Measurements from ENCODE around the gene SLC35F3.
A peak's percentile ranks its signal among the peaks of the same experiment; 100 is the strongest.

The SLC35F3 gene

GRCh38 chr1:234330843-234331215 is 426.4 kb downstream of the SLC35F3 start:
- DNase-seq, result no peak

- no peak for DNase-seq
Measured at GRCh38 chr1:234331507-234331906, 427.0 kb downstream of the SLC35F3 start.

- DNase-seq, result no peak
Measured at GRCh38 chr1:234336359-234336758, 431.9 kb downstream of the SLC35F3 start.

GRCh38 chr1:234337233-234337632 is 432.8 kb downstream of the SLC35F3 start:
- DNase-seq, result no peak

- DNase-seq, result no peak
Measured at GRCh38 chr1:234340528-234340927, 436.1 kb downstream of the SLC35F3 start.

GRCh38 chr1:234342774-234343173 is 438.3 kb downstream of the SLC35F3 start:
- no peak for DNase-seq

- DNase-seq, result no peak
Measured at GRCh38 chr1:234345237-234345636, 440.8 kb downstream of the SLC35F3 start.

- DNase-seq, result no peak
Measured at GRCh38 chr1:234348964-234349363, 444.5 kb downstream of the SLC35F3 start.

GRCh38 chr1:234355782-234356510 is 451.5 kb downstream of the SLC35F3 start:
- no peak for DNase-seq

- peak; percentile 1 for DNase-seq
Measured at GRCh38 chr1:234356615-234357269, 452.3 kb downstream of the SLC35F3 start.

- no peak for DNase-seq
Measured at GRCh38 chr1:234357831-234358230, 453.4 kb downstream of the SLC35F3 start.

GRCh38 chr1:234361102-234361603 is 456.7 kb downstream of the SLC35F3 start:
- DNase-seq, result no peak

- DNase-seq, result no peak
Measured at GRCh38 chr1:234362558-234362957, 458.1 kb downstream of the SLC35F3 start.

GRCh38 chr1:234368320-234369032 is 464.0 kb downstream of the SLC35F3 start:
- no peak for DNase-seq

GRCh38 chr1:234369033-234369430 is 464.6 kb downstream of the SLC35F3 start:
- no peak for DNase-seq

GRCh38 chr1:234369784-234370183 is 465.3 kb downstream of the SLC35F3 start:
- DNase-seq, result no peak

GRCh38 chr1:234371414-234371813 is 466.9 kb downstream of the SLC35F3 start:
- no peak for DNase-seq

GRCh38 chr1:234372011-234372757 is 467.7 kb downstream of the SLC35F3 start:
- no peak for DNase-seq

- peak; percentile 80 for DNase-seq
Measured at GRCh38 chr1:234373064-234373958, 468.8 kb downstream of the SLC35F3 start, which contains the start of gene COA6. TSS of gene COA6 (plus strand) at chr1:234373456. CDS start at chr1:234373467, 11 bp downstream.

- DNase-seq, result no peak
Measured at GRCh38 chr1:234373959-234374254, 469.4 kb downstream of the SLC35F3 start.

All from NCI-H524 treated with DMSO at 0.1 percent for 48 hours (cell line).